Trophoblast cell (in vitro differentiated cells and primary cell): ENCODE data around the gene MS4A15.

Experiments
- DNase-seq, 2 donors: peaks; one replicate each; pipeline ENCODE4 v3.0.0-alpha.2; 2016
- H2AFZ ChIP-seq: 2 replicates; pipeline ENCODE4 v1.6.1; 2013; ENCODE audit warnings: low read length, moderate library complexity, mild to moderate bottlenecking; ENCODE audit not compliant: insufficient read depth, poor library complexity
- H2AK5ac ChIP-seq: 2 replicates; pipeline ENCODE4 v1.6.1; 2013; ENCODE audit warnings: mild to moderate bottlenecking, low read length
- H2BK120ac ChIP-seq: 2 replicates; pipeline ENCODE4 v1.6.1; 2013; ENCODE audit warnings: low read length, mild to moderate bottlenecking, moderate library complexity; ENCODE audit not compliant: insufficient read depth, poor library complexity
- H2BK12ac ChIP-seq: 2 replicates; pipeline ENCODE4 v1.6.1; 2013; ENCODE audit warnings: mild to moderate bottlenecking, low read length, moderate library complexity
- H2BK5ac ChIP-seq: 2 replicates; pipeline ENCODE4 v1.6.1; 2013; ENCODE audit warnings: low read length, low read depth, moderate library complexity, mild to moderate bottlenecking; ENCODE audit not compliant: poor library complexity
- H3K14ac ChIP-seq: 2 replicates; pipeline ENCODE4 v1.6.1; 2013; ENCODE audit warnings: mild to moderate bottlenecking, low read length
- H3K18ac ChIP-seq: 2 replicates; pipeline ENCODE4 v1.6.1; 2013; ENCODE audit warnings: mild to moderate bottlenecking, low read length
- H3K23ac ChIP-seq: 2 replicates; pipeline ENCODE4 v1.6.1; 2013; ENCODE audit warnings: low read length
- H3K27ac ChIP-seq: 2 replicates; pipeline ENCODE4 v1.5.1; 2013; ENCODE audit warnings: low read depth, mild to moderate bottlenecking, inconsistent platforms, low read length, moderate library complexity
- H3K27me3 ChIP-seq: 2 replicates; pipeline ENCODE4 v1.6.1; 2013; ENCODE audit warnings: inconsistent platforms, mild to moderate bottlenecking, low read length, moderate library complexity; ENCODE audit not compliant: insufficient read depth
- H3K36me3 ChIP-seq, 2 experiments: 1 replicate in 1 of 2; 2 replicates in 1 of 2; pipeline ENCODE4 v1.6.1; 2013; ENCODE audit warnings: low read length in 2 of 2, mild to moderate bottlenecking in 2 of 2, moderate library complexity in 1 of 2; ENCODE audit not compliant: insufficient read depth in 2 of 2, control insufficient read depth in 1 of 2
- H3K4ac ChIP-seq: 2 replicates; pipeline ENCODE4 v1.6.1; 2013; ENCODE audit warnings: low read depth, mild to moderate bottlenecking, low read length, moderate library complexity
- H3K4me1 ChIP-seq, 2 experiments: 1 replicate in 1 of 2; 2 replicates in 1 of 2; pipeline ENCODE4 v1.6.1; 2013; ENCODE audit warnings: low read length in 2 of 2, mild to moderate bottlenecking in 2 of 2, moderate library complexity in 1 of 2; ENCODE audit not compliant: insufficient read depth in 2 of 2, control insufficient read depth in 1 of 2
- H3K4me2 ChIP-seq: 2 replicates; pipeline ENCODE4 v1.6.1; 2013; ENCODE audit warnings: inconsistent platforms, mild to moderate bottlenecking, low read length, moderate library complexity
- H3K4me3 ChIP-seq: 2 replicates; pipeline ENCODE4 v1.5.1; 2013; ENCODE audit warnings: mild to moderate bottlenecking, low read depth, low read length, inconsistent platforms
- H3K79me1 ChIP-seq: one replicate; pipeline ENCODE4 v1.6.1; 2013; ENCODE audit warnings: low read length
- H3K79me2 ChIP-seq: 2 replicates; pipeline ENCODE4 v1.6.1; 2013; ENCODE audit warnings: low read length, mild to moderate bottlenecking; ENCODE audit not compliant: control insufficient read depth, insufficient read depth, poor library complexity
- H3K9ac ChIP-seq: 2 replicates; pipeline ENCODE4 v1.6.1; 2013; ENCODE audit warnings: mild to moderate bottlenecking, low read length
- H3K9me3 ChIP-seq: 2 replicates; pipeline ENCODE4 v1.6.1; 2013; ENCODE audit warnings: low read depth, mild to moderate bottlenecking, control low read depth, inconsistent platforms, low read length; ENCODE audit not compliant: insufficient read depth
- H4K12ac ChIP-seq: 2 replicates; pipeline ENCODE4 v1.6.1; 2013; ENCODE audit warnings: low read depth, mild to moderate bottlenecking, low read length, moderate library complexity
- H4K8ac ChIP-seq: 2 replicates; pipeline ENCODE4 v1.6.1; 2013; ENCODE audit warnings: low read depth, mild to moderate bottlenecking, low read length, moderate library complexity
- H4K91ac ChIP-seq: one replicate; pipeline ENCODE4 v1.6.1; 2013; ENCODE audit warnings: low read depth, mild to moderate bottlenecking, low read length, moderate library complexity
- WGBS: extraction: QIAGEN DNeasy Blood & Tissue Kit; methylation state at CpG from one replicate; pipeline ENCODE4 v1.1.7; 2013; ENCODE audit warnings: missing lambda C conversion rate; ENCODE audit not compliant: insufficient read length, insufficient coverage; ENCODE audit errors: extremely low coverage; 5-methylcytosine and 5-hydroxymethylcytosine counted together

MS4A15 gene

GRCh38 chr11:60781981-60782316, 25.3 kb downstream of the MS4A15 start:
- Histone ChIP-seq H3K4ac (no peak overlapping the region), H3K79me2 (no peaks in the 10 kb centered on the region), H2BK120ac (no peak overlapping the region), H3K4me3 (no peak overlapping the region), H3K9ac (no peak overlapping the region), H3K36me3 (no peaks in the 10 kb centered on the region), H4K8ac (no peak overlapping the region), H4K12ac (no peak overlapping the region), H3K4me1 (peaks cover 0 to 2% of the 10 kb centered on the region in 2 experiments), H2AFZ (no peak overlapping the region), H2BK12ac (no peak overlapping the region), H3K14ac (no peak overlapping the region), H3K18ac (no peak overlapping the region), H3K4me2 (no peak overlapping the region), H2AK5ac (no peak overlapping the region), H3K79me1 (no peaks in the 10 kb centered on the region), H3K27ac (no peak overlapping the region), H3K9me3 (peaks cover 2% of the 10 kb centered on the region), H3K23ac (no peak overlapping the region), H4K91ac (no peak overlapping the region), H3K27me3 (no peaks in the 10 kb centered on the region), H2BK5ac (no peak overlapping the region)
- DNase-seq: no peak
- no CpG with 5 or more reads among the region's 4 CpGs for WGBS

GRCh38 chr11:60782393-60783140, 25.9 kb downstream of the MS4A15 start:
- Histone ChIP-seq H3K4me3 (no peak overlapping the region), H3K23ac (no peak overlapping the region), H3K18ac (no peak overlapping the region), H4K91ac (no peak overlapping the region), H3K4me2 (no peak overlapping the region), H3K4me1 (peaks cover 0 to 2% of the 10 kb centered on the region in 2 experiments), H2BK120ac (no peak overlapping the region), H2BK12ac (no peak overlapping the region), H4K8ac (no peak overlapping the region), H4K12ac (no peak overlapping the region), H2AFZ (no peak overlapping the region), H3K9me3 (peaks cover 2% of the 10 kb centered on the region), H3K27ac (no peak overlapping the region), H3K79me2 (no peaks in the 10 kb centered on the region), H2BK5ac (no peak overlapping the region), H3K4ac (no peak overlapping the region), H2AK5ac (no peak overlapping the region), H3K14ac (no peak overlapping the region), H3K9ac (no peak overlapping the region), H3K27me3 (no peaks in the 10 kb centered on the region), H3K79me1 (no peaks in the 10 kb centered on the region), H3K36me3 (no peaks in the 10 kb centered on the region)
- DNase-seq: no peak
- no CpG with 5 or more reads among the region's 12 CpGs for WGBS

- WGBS: no CpG with 5 or more reads among the region's 8 CpGs
These were observed 26.4 kb downstream of the MS4A15 start for GRCh38 chr11:60783141-60783484.

GRCh38 chr11:60783911-60784310, 27.2 kb downstream of the MS4A15 start:
- no peak overlapping the region for H3K23ac ChIP-seq
- H3K4me1 ChIP-seq: no peaks in the 10 kb centered on the region
- H3K27me3 ChIP-seq: no peaks in the 10 kb centered on the region
- no peak overlapping the region for H2BK12ac ChIP-seq
- no peak overlapping the region for H3K4me2 ChIP-seq
- no peak overlapping the region for H4K8ac ChIP-seq
- no peak for DNase-seq
- no peak overlapping the region for H2BK5ac ChIP-seq
- H3K27ac ChIP-seq: no peak overlapping the region
- H2AK5ac ChIP-seq: no peak overlapping the region
- peaks cover 2% of the 10 kb centered on the region for H3K9me3 ChIP-seq
- WGBS: no CpG with 5 or more reads among the region's 7 CpGs
- no peak overlapping the region for H3K9ac ChIP-seq
- H4K12ac ChIP-seq: no peak overlapping the region
- H2AFZ ChIP-seq: no peak overlapping the region
- H3K14ac ChIP-seq: no peak overlapping the region
- H3K4ac ChIP-seq: no peak overlapping the region
- H3K79me2 ChIP-seq: no peaks in the 10 kb centered on the region
- H3K18ac ChIP-seq: no peak overlapping the region
- H3K4me3 ChIP-seq: no peak overlapping the region
- no peak overlapping the region for H4K91ac ChIP-seq
- H2BK120ac ChIP-seq: no peak overlapping the region
- no peaks in the 10 kb centered on the region for H3K36me3 ChIP-seq
- H3K79me1 ChIP-seq: no peaks in the 10 kb centered on the region

More at GRCh38 chr11:60783141-60783484, 26.4 kb downstream of the MS4A15 start:
- no peak overlapping the region for H3K18ac ChIP-seq
- no peaks in the 10 kb centered on the region for H3K36me3 ChIP-seq
- H3K9ac ChIP-seq: no peak overlapping the region
- H3K4ac ChIP-seq: no peak overlapping the region
- H3K4me3 ChIP-seq: no peak overlapping the region
- no peak overlapping the region for H4K91ac ChIP-seq
- no peak overlapping the region for H2BK12ac ChIP-seq
- peaks cover 2% of the 10 kb centered on the region for H3K9me3 ChIP-seq
- H2BK120ac ChIP-seq: no peak overlapping the region
- H3K79me2 ChIP-seq: no peaks in the 10 kb centered on the region
- no peaks in the 10 kb centered on the region for H3K27me3 ChIP-seq
- no peak overlapping the region for H3K14ac ChIP-seq
- no peak overlapping the region for H3K4me2 ChIP-seq
- H2AK5ac ChIP-seq: no peak overlapping the region
- DNase-seq: no peak
- H3K27ac ChIP-seq: no peak overlapping the region
- no peak overlapping the region for H2AFZ ChIP-seq
- no peak overlapping the region for H4K8ac ChIP-seq
- no peak overlapping the region for H4K12ac ChIP-seq
- no peak overlapping the region for H3K23ac ChIP-seq
- no peaks in the 10 kb centered on the region for H3K4me1 ChIP-seq
- H2BK5ac ChIP-seq: no peak overlapping the region
- H3K79me1 ChIP-seq: no peaks in the 10 kb centered on the region
